Smooth muscle cell of the brain vasculature (primary cell): ENCODE measurements around the gene PAK1IP1.
"Not testable (repeated sequence)": the region's sequence is repeated elsewhere in the genome, so short reads cannot be mapped to it uniquely, and the experiment has no call there.

Experiments used
- DNase-seq: peaks from one replicate; pipeline ENCODE4 v3.0.0-alpha.2; 2012; ENCODE audit warnings: low read depth, low spot score

PAK1IP1 gene

GRCh38 chr6:10694302-10695085 is at the start of gene PAK1IP1, which contains the start of gene C6orf52:
PAK1IP1 (plus strand) TSS chr6:10694972; CDS start chr6:10694986, 14 bp downstream.
C6orf52 (minus strand) TSS chr6:10694616; CDS start chr6:10687550, 7,066 bp downstream.
- DNase-seq: peak; percentile 89

- DNase-seq: no peak
Observed at GRCh38 chr6:10655508-10656055, 39.2 kb upstream of the PAK1IP1 start.

GRCh38 chr6:10658910-10659698 is 35.7 kb upstream of the PAK1IP1 start:
- no peak for DNase-seq

- DNase-seq: no peak
Observed at GRCh38 chr6:10659699-10660348, 34.9 kb upstream of the PAK1IP1 start.

GRCh38 chr6:10660431-10661191 is 34.2 kb upstream of the PAK1IP1 start:
- DNase-seq: not testable (repeated sequence)

- no peak for DNase-seq
Observed at GRCh38 chr6:10662207-10662606, 32.6 kb upstream of the PAK1IP1 start.

- no peak for DNase-seq
Observed at GRCh38 chr6:10662742-10663141, 32.0 kb upstream of the PAK1IP1 start.

- not testable (repeated sequence) for DNase-seq
Observed at GRCh38 chr6:10665595-10665994, 29.2 kb upstream of the PAK1IP1 start.

- no peak for DNase-seq
Observed at GRCh38 chr6:10668126-10668917, 26.4 kb upstream of the PAK1IP1 start.

- no peak for DNase-seq
Observed at GRCh38 chr6:10676403-10676802, 18.4 kb upstream of the PAK1IP1 start.

- no peak for DNase-seq
Observed at GRCh38 chr6:10678456-10678855, 16.3 kb upstream of the PAK1IP1 start.

GRCh38 chr6:10681795-10682194 is 13.0 kb upstream of the PAK1IP1 start:
- no peak for DNase-seq

GRCh38 chr6:10682355-10682988 is 12.3 kb upstream of the PAK1IP1 start:
- no peak for DNase-seq

GRCh38 chr6:10684618-10685017 is 10.2 kb upstream of the PAK1IP1 start:
- DNase-seq: no peak

GRCh38 chr6:10685092-10685915 is 9.5 kb upstream of the PAK1IP1 start:
- no peak for DNase-seq

GRCh38 chr6:10686901-10687300 is 7.9 kb upstream of the PAK1IP1 start:
- no peak for DNase-seq

GRCh38 chr6:10687582-10687981 is 7.2 kb upstream of the PAK1IP1 start:
- no peak for DNase-seq

- no peak for DNase-seq
Observed at GRCh38 chr6:10690651-10691445, 3.9 kb upstream of the PAK1IP1 start.
